Effector memory CD8-positive, alpha-beta T cell (primary cell): Measurements from ENCODE around the gene ZNF462.
"Not testable (repeated sequence)": the region's sequence is repeated elsewhere in the genome, so short reads cannot be mapped to it uniquely, and the experiment has no call there.

Source experiments
- ATAC-seq: fragments of 150-1000 bp; cut with Tn5 transposase; replicated peaks from 2 replicates; pipeline ENCODE4 v1.10.0; 2021; ENCODE audit warnings: mild to moderate bottlenecking, moderate library complexity
- DNase-seq, 3 experiments: peaks; one replicate each; pipeline ENCODE4 v3.0.0; 2021
- H3K27ac Mint-ChIP-seq, 2 donors: one replicate each; pipeline ENCODE4 v1.8.0; 2022; ENCODE audit warnings: mild to moderate bottlenecking in 2 of 2, mixed read lengths in 2 of 2, moderate library complexity in 2 of 2
- H3K27me3 Mint-ChIP-seq, 2 donors: one replicate each; pipeline ENCODE4 v1.8.0; 2022; ENCODE audit warnings: mixed read lengths in 2 of 2
- H3K36me3 Mint-ChIP-seq: one replicate; pipeline ENCODE4 v1.8.0; 2022; ENCODE audit warnings: mild to moderate bottlenecking, moderate library complexity, mixed read lengths; ENCODE audit not compliant: insufficient read depth
- H3K4me1 Mint-ChIP-seq, 2 donors: one replicate each; pipeline ENCODE4 v1.8.0; 2022; ENCODE audit warnings: low read depth in 2 of 2, mixed read lengths in 2 of 2
- H3K4me3 Mint-ChIP-seq, 2 donors: one replicate each; pipeline ENCODE4 v1.8.0; 2022; ENCODE audit warnings: mild to moderate bottlenecking in 2 of 2, mixed read lengths in 2 of 2, moderate library complexity in 2 of 2
- H3K9me3 Mint-ChIP-seq, 2 donors: one replicate each; pipeline ENCODE4 v1.8.0; 2022; ENCODE audit warnings: mixed read lengths in 2 of 2

Gene ZNF462

GRCh38 chr9:106851640-106852039 lies 11.3 kb upstream of the ZNF462 start:
- not testable (repeated sequence) for H3K36me3 Mint-ChIP-seq, H3K4me3 Mint-ChIP-seq, H3K9me3 Mint-ChIP-seq, H3K4me1 Mint-ChIP-seq, DNase-seq, ATAC-seq, H3K27ac Mint-ChIP-seq, H3K27me3 Mint-ChIP-seq

DNA sequence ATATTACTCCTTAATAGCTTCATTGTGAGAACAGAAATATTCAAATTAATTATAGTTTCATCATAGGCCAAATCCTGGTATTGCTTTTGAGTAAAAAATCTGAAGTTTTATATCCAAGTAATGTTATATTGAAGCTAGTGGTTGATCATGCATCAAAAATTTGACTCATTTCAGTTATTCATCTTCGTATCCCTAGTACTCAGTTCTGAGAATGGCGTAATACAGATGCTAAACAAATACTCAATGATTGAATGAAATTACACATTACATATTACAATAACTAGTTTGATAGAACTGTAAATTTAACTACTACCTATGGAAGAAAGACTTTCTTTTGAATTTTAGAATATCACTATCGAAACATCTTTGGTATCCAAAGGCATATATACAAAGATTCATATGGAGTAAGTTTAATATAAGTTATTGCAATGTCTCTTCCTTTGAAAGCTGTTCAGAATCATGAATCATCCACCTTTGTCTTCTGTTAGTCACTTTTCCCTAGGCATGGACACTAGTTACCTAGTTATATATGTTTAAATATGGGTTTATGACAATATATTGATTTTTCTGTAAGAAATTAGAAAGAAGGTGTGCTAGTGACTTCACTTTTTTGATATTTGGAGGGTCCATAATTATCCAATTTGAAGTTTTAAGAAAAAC lies 5.0 kb upstream of the ZNF462 start:
- Mint-ChIP-seq H3K4me1 (peaks cover 3 to 5% of the 10 kb centered on the region in 2 donors), H3K27ac (no peak overlapping the region), H3K9me3 (peaks cover 0 to 7% of the 10 kb centered on the region in 2 donors), H3K4me3 (no peak overlapping the region), H3K27me3 (peaks cover 34 to 46% of the 10 kb centered on the region in 2 donors), H3K36me3 (peaks cover 3% of the 10 kb centered on the region)
- no peak for ATAC-seq
- DNase-seq: no peak

- Mint-ChIP-seq H3K27me3 (peaks cover 55 to 68% of the 10 kb centered on the region in 2 donors), H3K4me3 (peak overlapping the region in 1 of 2 donors; percentile 77), H3K9me3 (peaks cover 0 to 7% of the 10 kb centered on the region in 2 donors), H3K4me1 (peaks cover 5 to 7% of the 10 kb centered on the region in 2 donors), H3K36me3 (peaks cover 21% of the 10 kb centered on the region), H3K27ac (no peak overlapping the region)
- ATAC-seq: no peak
- no peak for DNase-seq
Observed at GRCh38 chr9:106859957-106860720, 2.8 kb upstream of the ZNF462 start.

DNA sequence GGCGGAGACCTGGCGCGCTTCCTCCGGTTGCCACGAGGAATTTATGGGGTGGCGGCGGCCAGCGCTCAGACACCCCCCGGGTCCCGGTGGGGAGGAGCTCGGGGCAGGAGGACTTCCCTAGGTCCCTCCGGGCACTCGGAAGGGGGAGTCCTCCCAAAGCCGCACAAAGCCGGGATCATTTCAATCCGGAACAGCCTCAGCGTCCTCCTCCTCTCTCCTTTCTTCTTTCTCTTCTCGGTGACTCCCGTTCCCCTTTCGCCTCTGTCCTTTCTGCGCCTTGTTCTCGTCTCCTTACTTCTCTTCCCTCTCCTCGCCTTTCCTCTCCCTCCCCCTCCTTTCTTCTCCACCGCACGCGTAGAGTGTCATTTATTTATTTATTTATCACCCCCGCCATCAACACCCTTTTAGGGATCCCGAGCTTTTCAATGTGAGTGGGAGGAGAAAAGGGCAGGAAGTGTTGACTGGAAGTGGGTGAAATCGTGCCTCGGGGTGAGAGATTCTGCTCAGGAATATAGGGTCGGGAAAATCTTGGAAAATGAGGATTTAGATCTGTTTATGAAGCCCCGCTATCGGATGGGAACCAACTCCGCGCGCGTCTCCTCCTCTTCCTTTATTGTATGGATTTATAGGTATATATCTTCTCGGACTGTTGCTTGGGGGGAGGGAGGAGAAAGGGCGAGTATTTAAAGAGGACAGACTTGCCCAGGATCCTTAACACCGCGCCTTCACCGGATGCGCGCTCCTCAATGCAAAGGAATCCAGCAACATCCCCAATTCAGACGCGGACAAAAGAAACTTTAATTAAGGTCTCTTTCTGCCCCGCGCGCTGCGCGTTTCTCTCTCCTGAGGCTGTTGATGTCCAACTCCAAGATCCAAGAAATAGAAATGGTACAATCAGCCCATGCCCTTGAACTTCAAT lies 2.0 kb upstream of the ZNF462 start:
- Mint-ChIP-seq H3K9me3 (peaks cover 0 to 7% of the 10 kb centered on the region in 2 donors), H3K27ac (peak overlapping the region in 1 of 2 donors; percentile 26), H3K36me3 (peaks cover 21% of the 10 kb centered on the region), H3K27me3 (peaks cover 63 to 68% of the 10 kb centered on the region in 2 donors), H3K4me1 (peaks cover 5 to 7% of the 10 kb centered on the region in 2 donors), H3K4me3 (peak overlapping the region in 1 of 2 donors; percentile 77)
- DNase-seq (no peak), ATAC-seq (no peak)

DNA sequence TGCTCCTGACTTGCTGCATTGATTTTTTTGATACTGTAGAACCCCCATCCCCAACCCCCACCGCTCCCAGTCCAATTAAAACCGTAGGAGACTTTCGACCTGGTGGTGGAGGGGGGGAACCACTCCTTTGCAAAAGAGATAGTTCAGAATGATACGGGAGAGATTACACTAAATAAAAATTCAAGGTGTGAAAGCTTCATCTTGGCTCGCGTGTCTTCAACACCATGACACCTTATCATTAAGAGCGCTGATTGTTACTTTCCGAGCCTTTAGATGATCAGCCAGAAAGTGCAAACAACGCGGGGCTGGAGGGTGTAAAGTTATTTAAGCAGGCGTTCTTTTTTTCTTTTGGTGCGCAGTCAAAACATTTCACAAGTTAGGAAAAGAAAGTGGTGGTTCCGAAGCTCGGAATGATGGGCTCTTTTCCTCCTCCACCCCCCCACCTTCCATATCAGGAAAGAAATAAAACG lies 1.3 kb upstream of the ZNF462 start:
- Mint-ChIP-seq H3K27me3 (peaks cover 65 to 68% of the 10 kb centered on the region in 2 donors), H3K4me1 (peaks cover 5 to 7% of the 10 kb centered on the region in 2 donors), H3K27ac (peak overlapping the region in 1 of 2 donors; percentile 26), H3K9me3 (peaks cover 0 to 7% of the 10 kb centered on the region in 2 donors), H3K4me3 (peak overlapping the region in 1 of 2 donors; percentile 77), H3K36me3 (peaks cover 21% of the 10 kb centered on the region)
- ATAC-seq (no peak), DNase-seq (no peak)

GRCh38 chr9:106862110-106862820 lies 701 bp upstream of the ZNF462 start:
- Mint-ChIP-seq H3K27me3 (peaks cover 65 to 68% of the 10 kb centered on the region in 2 donors), H3K4me1 (peaks cover 5 to 7% of the 10 kb centered on the region in 2 donors), H3K36me3 (peaks cover 21% of the 10 kb centered on the region)

GRCh38 chr9:106864373-106865143 lies 1.6 kb downstream of the ZNF462 start:
- peak overlapping the region in 1 of 2 donors; percentile 77 for H3K4me3 Mint-ChIP-seq
- peaks cover 0 to 7% of the 10 kb centered on the region in 2 donors for H3K9me3 Mint-ChIP-seq
- peaks cover 56 to 62% of the 10 kb centered on the region in 2 donors for H3K27me3 Mint-ChIP-seq
- DNase-seq: no peak
- no peak for ATAC-seq
- peaks cover 21% of the 10 kb centered on the region for H3K36me3 Mint-ChIP-seq
- peak overlapping the region in 1 of 2 donors; percentile 67 for H3K27ac Mint-ChIP-seq
- peaks cover 5 to 7% of the 10 kb centered on the region in 2 donors for H3K4me1 Mint-ChIP-seq

More at GRCh38 chr9:106862110-106862820, 701 bp upstream of the ZNF462 start:
- Mint-ChIP-seq H3K9me3 (peaks cover 0 to 7% of the 10 kb centered on the region in 2 donors), H3K4me3 (peak overlapping the region; percentile 48 to 77), H3K27ac (no peak overlapping the region)
- no peak for DNase-seq
- peak; percentile 21 for ATAC-seq

- DNase-seq (no peak), ATAC-seq (no peak)
- no peak overlapping the region for H3K27ac Mint-ChIP-seq
- H3K36me3 Mint-ChIP-seq: peaks cover 21% of the 10 kb centered on the region
- H3K9me3 Mint-ChIP-seq: peaks cover 0 to 7% of the 10 kb centered on the region in 2 donors
- peaks cover 39 to 45% of the 10 kb centered on the region in 2 donors for H3K27me3 Mint-ChIP-seq
- H3K4me3 Mint-ChIP-seq: no peak overlapping the region
- peaks cover 5 to 7% of the 10 kb centered on the region in 2 donors for H3K4me1 Mint-ChIP-seq
Observed at GRCh38 chr9:106866243-106866642, 3.3 kb downstream of the ZNF462 start.

DNA sequence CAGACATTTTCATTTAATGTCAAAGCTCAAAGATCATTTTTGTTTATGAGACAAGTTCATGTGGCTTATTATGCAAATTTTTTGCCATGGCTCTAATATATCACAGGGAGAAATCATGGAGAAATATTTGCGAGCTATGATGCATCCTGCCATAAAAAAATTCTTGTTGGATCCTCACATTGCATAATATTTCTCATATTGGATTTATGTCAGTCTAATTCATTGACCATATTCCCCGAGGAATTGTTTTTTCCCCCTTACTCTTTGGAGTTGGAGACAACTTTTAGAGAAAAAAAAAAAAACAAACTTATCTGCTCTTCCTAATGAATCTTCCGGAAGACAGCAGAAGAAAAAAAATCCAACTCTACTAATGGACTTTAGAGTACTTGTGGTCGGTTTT lies 4.3 kb downstream of the ZNF462 start:
- ATAC-seq: no peak
- no peak for DNase-seq
- Mint-ChIP-seq H3K4me3 (no peak overlapping the region), H3K4me1 (peaks cover 5 to 7% of the 10 kb centered on the region in 2 donors), H3K27me3 (peaks cover 29 to 37% of the 10 kb centered on the region in 2 donors), H3K9me3 (peaks cover 0 to 5% of the 10 kb centered on the region in 2 donors), H3K36me3 (peaks cover 21% of the 10 kb centered on the region), H3K27ac (no peak overlapping the region)

GRCh38 chr9:106868087-106868486 lies 5.1 kb downstream of the ZNF462 start:
- peaks cover 21 to 29% of the 10 kb centered on the region in 2 donors for H3K27me3 Mint-ChIP-seq
- ATAC-seq (no peak), DNase-seq (no peak)
- no peak overlapping the region for H3K4me3 Mint-ChIP-seq
- H3K27ac Mint-ChIP-seq: no peak overlapping the region
- peaks cover 0 to 4% of the 10 kb centered on the region in 2 donors for H3K4me1 Mint-ChIP-seq
- peaks cover 16% of the 10 kb centered on the region for H3K36me3 Mint-ChIP-seq
- H3K9me3 Mint-ChIP-seq: peaks cover 0 to 3% of the 10 kb centered on the region in 2 donors

- H3K36me3 Mint-ChIP-seq: peaks cover 11% of the 10 kb centered on the region
- no peak overlapping the region for H3K27ac Mint-ChIP-seq
- H3K4me1 Mint-ChIP-seq: peaks cover 0 to 2% of the 10 kb centered on the region in 2 donors
- H3K27me3 Mint-ChIP-seq: peaks cover 16 to 24% of the 10 kb centered on the region in 2 donors
- ATAC-seq: no peak
- H3K9me3 Mint-ChIP-seq: peaks cover 0 to 3% of the 10 kb centered on the region in 2 donors
- DNase-seq: no peak
- no peak overlapping the region for H3K4me3 Mint-ChIP-seq
Observed at GRCh38 chr9:106868565-106868964, 5.6 kb downstream of the ZNF462 start.

- Mint-ChIP-seq H3K4me1 (peaks cover 0 to 2% of the 10 kb centered on the region in 2 donors), H3K27me3 (peaks cover 11 to 20% of the 10 kb centered on the region in 2 donors), H3K36me3 (peaks cover 8% of the 10 kb centered on the region), H3K4me3 (no peak overlapping the region), H3K9me3 (peaks cover 0 to 3% of the 10 kb centered on the region in 2 donors), H3K27ac (no peak overlapping the region)
- ATAC-seq: no peak
- DNase-seq: no peak
Observed at GRCh38 chr9:106869028-106869427, 6.1 kb downstream of the ZNF462 start.
